ENCODE measurements around the gene SEC14L5.
A peak's percentile ranks its signal among the peaks of the same experiment; 100 is the strongest.
"Not testable (repeated sequence)": the region's sequence is repeated elsewhere in the genome, so short reads cannot be mapped to it uniquely, and the experiment has no call there.

The SEC14L5 gene

DNA sequence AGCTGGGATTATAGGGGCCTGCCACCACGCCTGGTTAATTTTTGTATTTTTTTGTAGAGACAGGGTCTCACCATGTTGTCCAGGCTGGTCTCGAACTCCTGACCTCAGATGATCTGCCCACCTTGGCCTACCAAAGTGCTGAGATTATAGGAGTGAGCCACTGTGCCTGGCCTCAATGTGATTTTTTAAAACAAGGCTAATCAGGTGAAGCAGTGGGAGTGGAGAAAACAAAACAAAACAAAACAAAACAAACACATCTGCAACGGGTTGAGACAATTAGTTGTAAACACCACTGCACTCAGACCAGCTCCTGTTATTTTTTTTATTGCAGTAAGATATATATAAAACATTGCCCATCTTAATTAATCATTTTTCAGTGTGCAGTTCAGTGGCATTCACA, 6.5 kb upstream of the SEC14L5 start:
- DNase-seq (ENCODE audit: low spot score): not testable (repeated sequence)

DNA sequence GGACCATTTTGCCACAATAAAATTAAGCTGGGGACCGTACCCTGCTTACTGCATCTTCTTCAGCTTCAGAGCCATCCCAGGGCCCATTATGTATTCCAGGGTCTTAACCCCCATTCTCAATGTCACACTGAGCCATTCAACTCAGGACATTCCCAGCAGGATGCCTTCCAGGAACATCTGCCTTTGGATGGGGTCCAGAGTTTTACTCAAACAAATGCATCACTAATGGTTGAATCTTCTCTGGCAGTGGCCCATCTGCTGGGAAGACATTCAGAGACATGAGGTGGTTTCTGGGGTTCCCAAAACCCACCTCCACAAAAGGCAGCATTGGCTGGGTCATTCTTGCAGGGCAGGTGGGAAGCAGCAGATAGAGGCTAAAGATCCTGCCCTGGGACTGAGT, 3.4 kb upstream of the SEC14L5 start:
- DNase-seq (ENCODE audit: low spot score): no peak

DNA sequence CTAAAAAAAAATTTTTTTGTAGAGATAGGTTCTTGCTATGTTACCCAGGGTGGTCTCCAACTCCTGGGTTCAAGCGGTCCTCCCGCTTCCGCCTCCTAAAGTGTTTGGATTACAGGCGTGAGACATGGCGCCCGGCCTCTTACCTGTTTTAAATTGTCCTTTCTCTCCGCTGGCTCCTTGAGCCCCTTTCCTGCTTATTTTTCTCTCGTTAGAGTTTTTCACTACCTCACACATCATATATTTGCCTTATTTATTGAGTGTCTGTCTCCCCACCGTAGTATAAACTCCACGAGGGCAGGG, 760 bp upstream of the SEC14L5 start:
- no peak for DNase-seq (ENCODE audit: low spot score)

DNA sequence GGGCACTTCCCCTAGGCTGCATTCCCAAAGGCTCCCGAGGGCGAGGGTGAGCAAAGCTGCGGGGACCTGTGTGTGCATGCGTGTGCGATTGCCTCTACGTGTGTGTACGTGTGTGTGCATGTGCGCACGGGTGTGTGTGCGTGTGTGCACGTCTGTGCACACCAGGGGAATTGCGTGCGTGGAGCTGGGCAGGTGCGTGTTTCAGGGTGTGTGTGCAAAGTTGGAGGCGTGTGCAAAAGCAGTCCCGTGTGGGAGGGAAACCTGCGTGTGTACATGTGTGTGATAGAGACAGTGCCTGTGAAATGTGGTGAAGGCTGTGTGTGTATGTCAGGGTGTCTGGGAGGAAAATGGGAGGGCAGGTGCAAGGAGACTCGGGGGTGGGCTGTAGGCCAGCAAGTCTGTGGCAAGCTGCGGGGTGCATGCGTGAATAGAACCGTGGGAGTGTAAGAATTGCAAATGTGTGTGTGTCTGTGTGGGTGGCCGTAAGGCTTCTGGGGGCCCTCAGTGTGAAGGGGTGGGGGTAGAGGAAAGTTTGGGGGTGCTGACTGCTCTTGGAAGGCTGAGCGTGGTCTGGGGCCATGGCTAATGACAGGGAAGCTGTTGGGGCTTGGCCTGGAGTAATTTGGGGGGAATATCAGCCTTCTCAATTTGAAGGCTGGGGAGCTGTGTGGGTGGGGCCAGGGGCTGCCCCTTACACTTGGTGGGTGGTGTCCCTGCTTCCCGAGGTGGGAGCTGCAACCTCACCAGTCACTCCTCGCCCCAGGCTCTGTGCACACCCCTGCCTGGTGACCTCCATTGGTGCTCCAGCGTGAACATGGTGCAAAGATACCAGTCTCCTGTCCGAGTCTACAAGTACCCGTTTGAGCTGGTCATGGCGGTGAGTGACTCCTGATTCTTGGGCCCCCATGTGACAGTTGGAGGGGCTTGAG, 644 bp downstream of the SEC14L5 start:
- DNase-seq (ENCODE audit: low spot score): no peak

DNA sequence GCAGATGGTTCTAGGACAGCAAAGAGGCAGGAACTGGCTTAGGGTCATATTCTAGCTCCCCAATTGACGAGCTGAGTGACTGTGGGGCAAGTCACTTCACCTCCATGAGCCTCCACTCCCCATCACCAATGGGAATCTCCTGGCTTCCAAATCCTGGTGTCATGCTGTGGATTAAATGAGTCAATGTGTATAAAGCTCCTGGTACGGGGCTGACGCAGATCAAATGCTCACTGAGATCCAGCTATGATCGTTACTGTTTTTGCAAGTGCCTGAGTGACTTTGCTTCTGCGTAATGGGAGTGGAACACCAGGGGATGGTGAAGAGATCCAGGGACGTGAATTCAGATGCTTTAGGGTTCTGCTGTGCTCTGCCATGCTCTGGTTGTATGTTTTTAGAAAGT, 2.4 kb downstream of the SEC14L5 start:
- DNase-seq (ENCODE audit: low spot score): no peak

DNA sequence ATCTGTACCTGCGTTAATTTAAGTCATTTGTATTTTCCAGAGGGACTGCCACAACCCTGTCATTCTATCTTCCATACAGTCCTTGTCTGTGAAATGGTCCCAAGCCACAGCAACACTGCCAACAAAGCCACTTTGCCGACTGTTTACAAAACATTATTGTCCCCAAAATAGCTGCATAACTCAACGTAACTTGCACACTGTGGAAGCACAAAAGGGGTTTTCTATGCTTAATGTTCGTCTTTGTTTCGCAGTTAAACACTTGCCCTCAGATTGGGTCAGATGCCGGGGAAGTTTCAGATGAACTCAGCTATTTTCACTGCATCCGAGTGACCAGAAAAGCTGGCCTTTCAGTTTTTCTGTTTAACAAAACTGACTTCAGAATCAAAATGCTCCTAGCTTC, 4.6 kb downstream of the SEC14L5 start:
- DNase-seq (ENCODE audit: low spot score): peak; percentile 96

DNA sequence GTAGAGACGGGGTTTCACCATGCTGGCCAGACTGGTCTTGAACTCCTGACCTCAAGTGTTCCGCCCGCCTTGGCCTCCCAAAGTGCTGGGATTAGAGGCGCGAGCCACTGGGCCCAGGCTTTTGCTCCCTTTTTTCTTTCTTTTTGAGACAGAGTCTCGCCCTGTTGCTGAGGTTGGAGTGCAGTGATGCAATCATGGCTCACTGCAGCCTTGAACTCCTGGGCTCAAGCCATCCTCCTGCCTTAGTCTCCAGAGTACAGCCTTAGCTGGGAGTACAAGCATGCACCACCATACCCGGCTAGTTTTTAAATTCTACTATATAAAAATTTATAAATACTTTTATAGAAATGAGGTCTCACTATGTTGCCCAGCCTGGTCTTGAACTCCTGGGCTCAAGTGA, 5.4 kb downstream of the SEC14L5 start:
- DNase-seq (ENCODE audit: low spot score): not testable (repeated sequence)

DNA sequence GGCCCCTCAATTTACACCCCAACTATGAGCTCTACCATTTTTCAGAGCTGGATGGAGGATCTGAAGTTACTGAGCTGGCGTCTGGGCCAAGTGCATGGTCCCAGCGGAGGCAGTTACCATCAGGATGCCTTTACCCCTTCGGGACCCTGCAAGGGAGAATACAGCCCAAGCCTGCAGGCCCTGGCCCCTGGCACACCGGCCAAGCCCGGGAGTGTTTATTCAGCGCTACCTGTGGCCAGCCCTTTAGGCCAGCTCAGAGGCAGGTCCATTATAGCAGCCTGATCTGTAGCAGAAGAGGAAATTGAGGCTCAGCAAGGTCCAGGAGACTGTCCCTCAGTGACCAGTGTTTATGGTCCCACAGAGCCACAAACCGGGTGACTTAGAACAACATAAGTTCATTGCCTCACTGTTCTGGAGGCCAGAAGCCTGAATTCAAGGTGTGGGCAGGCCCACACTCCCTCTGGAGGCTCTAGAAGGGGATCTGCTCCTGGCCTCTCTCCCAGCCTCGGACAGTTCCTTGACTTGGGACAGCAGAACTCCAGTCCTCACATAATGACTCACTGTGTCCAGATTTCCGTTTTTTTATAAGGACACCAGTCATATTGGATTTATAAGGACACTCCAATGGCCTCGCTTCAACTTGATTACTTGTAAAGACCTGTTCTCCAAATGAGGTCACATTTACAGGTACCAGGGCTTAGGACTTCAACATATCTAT, 8.8 kb downstream of the SEC14L5 start:
- DNase-seq (ENCODE audit: low spot score): no peak

DNA sequence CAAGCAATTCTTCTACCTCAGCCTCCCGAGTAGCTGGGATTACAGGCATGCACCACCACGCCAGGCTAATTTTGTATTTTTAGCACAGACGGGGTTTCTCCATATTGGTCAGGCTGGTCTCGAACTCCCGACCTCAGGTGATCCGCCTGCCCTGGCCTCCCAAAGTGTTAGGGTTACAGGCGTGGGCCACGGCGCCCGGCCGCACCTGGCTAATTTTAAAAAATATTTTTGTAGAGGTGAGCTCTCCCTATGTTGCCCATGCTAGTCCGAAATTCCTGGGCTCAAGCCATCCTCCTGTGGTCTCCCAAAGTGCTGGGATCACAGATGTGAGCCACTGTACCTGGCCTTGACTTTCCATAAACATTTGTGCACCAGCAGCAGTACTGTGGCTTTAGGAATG, 10.1 kb downstream of the SEC14L5 start:
- DNase-seq (ENCODE audit: low spot score): not testable (repeated sequence)

DNA sequence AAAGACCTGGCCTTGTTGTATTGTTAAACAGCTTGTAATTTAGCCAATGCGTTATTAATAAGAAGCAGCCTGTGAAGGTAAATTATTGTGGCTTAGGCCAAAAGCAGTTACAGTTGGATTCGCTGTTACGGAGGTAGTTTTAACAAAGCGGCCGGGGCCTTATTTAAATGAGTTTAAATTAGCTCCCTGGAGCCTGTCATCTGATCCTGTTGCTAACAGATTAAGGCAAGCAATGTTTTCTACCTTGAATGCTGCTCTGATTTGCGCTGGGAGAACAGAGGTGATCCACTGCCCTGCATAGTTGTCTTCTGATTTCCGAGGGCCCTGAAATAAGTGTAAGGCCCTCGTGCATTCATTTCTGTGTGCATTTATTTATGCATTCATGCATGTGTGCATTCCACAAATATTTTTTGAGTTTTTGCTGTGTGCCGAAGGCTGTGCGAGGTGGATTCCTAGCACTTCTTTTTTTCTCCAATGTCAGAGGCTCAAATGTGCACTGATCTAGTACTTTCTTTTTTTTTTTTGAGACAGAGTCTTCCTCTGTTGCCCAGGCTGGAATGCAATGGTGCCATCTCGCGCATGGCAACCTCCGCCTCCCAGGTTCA, 10.9 kb downstream of the SEC14L5 start:
- no peak for DNase-seq (ENCODE audit: low spot score)

DNA sequence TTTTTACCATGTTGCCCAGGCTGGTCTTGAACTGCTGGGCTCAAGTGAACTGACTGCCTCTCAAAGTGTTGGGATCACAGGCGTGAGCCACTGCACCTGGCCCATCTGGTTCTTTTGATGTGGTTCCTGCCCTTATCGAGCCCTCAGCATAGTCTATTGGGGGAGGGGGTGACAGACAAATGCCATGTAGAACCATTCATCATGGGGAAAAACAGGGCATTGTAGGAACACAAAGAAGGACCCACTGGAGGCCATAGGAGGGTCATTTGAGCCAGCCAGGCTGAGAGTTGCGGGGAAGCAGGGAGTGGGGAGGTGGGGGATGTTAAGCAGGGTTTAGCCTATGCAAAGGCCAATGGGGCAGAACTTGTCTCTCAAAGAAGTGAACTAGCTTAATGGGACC, 11.9 kb downstream of the SEC14L5 start:
- no peak for DNase-seq (ENCODE audit: low spot score)

DNA sequence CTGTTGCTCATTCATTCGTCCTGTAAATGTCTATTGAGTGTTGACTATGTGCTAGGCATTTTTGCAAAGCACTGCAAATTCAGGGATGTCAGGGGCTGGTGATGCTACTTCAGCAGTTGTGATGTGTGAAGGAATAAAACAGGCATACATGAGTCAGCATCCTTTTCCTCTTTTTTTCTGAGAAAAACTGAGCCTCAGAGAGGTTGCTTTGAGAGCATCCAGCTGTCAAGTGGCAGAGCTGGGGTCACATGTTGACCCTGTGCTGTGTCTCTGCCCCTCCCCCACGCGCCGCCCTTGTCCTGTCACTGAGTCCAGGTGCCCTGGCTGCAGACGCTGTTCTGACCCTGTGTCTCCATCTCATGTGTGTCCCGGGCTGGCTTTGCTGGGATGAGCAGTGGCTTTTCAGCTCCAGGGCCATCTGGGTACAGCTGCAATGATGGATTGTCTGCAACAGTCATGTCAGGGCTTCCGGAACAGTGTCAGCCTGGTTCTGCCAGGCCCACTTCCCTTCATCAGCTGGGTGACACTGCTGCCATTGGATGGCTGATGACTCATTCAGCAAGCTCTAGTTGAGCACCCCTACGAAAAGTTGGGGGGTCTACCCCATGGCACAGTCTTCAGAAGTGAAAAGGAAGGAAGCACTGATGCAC, 14.9 kb downstream of the SEC14L5 start:
- peak; percentile 92 for DNase-seq (ENCODE audit: low spot score)

DNA sequence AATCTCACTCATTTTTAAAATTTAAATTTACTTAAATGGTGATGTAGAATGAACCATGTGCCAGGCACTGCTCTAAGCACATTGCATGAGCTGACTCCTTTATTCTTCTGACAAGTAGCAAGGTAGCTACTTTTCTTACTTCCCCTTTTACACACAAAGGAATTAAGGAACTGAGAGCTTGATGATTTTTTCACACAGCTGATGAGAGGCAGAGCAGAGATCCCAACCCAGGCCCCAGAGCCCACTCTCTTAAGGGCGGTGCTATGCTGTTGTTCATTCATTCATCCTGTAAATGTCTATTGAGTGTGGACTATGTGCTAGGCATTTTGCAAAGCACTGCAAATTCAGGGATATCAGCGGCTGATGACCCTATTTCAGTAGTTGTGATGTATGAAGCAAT, 17.9 kb downstream of the SEC14L5 start:
- no peak for DNase-seq (ENCODE audit: low spot score)

DNA sequence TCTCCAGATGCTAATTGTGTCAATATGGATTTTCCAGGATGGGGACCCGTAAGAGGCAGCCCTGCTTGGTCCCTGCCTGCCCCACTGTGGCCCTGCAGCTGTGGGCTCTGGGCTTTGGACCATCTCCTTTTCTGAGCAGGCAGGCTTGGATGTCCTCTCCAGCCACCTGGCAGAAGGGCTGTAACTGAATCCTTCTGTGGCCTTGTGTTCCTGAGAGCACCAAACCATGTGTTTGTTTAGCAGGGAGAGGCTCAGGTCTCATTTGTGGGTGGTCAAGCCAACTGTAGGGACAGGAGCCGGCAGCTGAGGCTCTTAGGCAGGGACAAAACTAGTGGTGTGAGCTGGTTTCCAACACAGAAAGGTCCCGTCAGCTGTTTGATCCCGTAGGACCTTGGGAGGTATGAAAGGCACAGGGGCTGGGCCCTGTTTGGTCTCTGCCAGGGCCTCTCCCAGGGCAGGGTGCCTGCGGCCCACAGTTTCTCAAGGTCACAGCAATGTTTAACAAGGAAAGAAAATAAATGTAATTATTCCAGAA, 18.5 kb downstream of the SEC14L5 start:
- DNase-seq (ENCODE audit: low spot score): no peak

DNA sequence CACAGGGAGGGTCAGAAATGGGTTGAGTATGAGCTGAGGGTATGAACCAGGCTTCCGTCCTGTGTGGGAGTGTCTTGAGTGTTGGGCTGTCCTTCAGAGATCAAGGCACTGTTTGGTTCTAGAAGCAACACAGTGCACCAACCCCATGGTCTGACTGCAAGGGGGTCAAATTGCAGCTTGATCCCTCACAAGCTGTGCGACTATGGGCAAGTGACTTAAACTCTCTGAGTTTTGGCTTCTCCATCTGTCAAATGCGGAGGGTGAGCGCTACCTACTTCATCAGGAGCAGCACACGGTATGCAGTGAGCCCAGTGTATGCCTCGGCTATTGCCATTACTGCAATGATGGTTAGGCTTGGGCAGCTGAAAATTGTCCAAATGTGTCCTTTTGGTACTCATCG, 21.0 kb downstream of the SEC14L5 start:
- DNase-seq (ENCODE audit: low spot score): no peak

DNA sequence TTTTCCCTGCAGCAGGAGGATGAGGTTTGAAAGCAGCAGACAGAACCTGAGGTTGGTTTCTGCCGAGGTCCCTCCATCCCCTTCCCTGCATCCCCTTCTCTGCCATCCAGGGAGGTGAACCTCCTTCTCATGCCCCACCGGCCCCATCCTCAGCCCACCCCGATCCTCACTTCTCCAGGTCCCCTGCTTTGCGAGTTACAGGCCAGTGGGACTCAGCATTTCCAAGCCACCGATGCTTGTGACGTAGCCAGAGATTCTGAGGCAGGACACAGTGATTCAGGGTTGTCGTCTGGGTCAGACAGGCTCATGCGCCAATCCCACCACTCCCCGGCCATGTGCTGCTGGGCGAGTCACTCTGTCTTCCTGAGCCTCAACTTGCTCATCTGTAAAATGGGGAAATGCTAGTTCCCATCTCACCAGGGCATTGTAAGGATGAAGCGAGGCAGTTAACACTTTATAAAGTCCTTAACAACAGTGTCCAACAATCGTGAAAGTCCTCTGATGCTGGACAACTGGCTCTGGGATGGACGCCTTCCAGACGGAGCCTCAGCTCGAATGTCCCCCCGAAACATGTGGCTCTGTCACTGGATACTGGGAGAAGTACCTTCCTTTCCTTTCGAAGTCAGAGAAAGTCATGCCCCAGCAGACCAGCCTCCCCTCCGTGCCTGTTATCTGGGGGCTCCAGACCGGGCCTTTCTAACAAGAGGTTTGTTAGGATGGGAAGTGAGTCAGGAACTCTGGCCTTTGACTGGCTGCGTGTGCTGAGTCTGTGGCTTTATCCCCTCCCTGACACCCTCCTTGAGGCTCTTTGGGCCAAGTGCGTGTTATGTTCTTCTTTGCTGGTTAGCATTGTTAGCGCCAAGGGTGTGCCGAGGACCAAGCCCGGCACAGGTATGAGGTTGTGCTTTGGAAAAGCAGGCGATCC, 21.9 kb downstream of the SEC14L5 start:
- no peak for DNase-seq (ENCODE audit: low spot score)

DNA sequence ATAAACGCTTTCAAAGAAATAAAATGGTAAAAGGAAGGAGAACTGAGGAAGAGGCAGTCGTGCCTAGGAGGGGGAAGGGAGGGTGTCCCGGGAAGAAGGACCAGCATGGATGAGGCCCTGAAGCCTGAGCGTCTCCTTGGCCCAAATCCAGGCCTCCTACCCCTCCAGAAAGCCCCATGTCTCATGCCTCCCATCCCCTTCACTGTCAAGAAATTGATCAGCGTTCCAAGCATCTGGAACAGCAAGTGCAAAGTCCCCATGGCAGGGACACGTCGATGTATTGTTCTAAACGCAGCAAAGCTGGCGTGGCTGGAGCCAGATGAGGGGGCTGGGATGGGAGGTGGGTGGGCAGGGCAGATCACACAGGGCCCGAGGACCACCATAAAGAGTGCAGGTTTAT, 22.6 kb downstream of the SEC14L5 start:
- no peak for DNase-seq (ENCODE audit: low spot score)

DNA sequence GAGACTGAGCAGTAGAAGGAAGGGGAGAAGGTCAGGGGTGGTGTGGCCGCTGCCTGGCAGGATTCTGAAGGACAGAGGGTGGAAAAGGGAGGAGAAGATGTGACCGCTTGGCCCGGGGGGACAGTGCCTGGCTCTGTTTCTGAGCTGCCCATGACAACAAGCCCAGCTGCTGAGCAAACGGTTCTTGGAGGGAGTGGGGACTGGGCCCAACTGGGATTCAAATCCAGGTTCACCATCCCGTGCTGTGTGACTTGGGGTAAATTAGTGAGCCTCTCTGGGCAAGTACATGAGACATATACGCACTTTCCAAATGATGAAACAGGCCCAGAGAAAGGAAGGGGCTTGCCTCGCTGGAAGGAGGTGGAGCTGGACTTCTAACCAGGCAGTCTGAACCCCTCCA, 23.3 kb downstream of the SEC14L5 start:
- DNase-seq (ENCODE audit: low spot score): no peak

DNA sequence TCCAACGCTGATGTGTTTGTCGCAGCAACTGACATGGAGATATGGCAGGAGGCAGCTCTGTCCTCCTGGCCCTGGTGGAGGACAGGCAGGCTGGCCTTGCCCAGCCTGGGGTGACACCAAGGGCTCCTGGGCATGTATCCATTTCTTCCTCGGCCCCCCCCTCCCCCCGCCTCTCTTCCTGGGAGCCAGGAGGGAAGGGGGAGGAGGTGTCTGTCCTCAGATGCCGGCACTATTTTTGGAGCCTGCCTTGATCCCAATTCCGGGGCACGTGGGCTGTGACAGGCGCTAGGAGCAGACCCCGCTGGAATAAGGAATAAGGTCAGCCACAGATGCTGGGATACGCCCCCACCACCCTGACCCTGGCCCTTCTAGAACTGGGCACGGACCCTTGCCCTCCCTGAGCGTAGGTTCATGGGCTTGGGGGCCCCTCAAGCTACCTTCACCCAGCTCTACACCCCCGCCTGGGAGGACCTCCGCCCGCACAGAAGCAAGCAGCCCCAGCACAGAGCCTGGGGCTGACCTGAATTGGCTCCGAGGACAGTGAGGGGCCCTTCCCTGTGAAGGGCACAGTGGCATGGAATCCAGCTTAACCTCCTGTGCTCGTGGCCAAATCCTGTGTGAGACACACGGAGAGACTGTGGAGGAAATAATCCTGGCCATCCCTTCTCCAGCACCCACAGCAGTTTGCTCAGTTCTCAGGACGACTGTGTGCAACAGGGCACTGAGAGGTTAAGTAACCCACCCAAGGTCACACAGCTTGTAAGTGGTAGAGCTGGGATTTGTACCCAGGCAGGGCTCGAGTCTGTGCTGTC, 24.1 kb downstream of the SEC14L5 start:
- peak; percentile 70 for DNase-seq (ENCODE audit: low spot score)

Measured in putamen (tissue), 1 donor.